GM04504 (cell line): ENCODE data around the gene GIT1.

ENCODE experiments used
- DNase-seq: peaks from one replicate; pipeline ENCODE4 v3.0.0-alpha.2; 2012; ENCODE audit warnings: low read depth

The GIT1 gene

GRCh38 chr17:29593591-29594518, 4.4 kb upstream of the GIT1 start:
- no peak for DNase-seq

- DNase-seq, result no peak
Observed at GRCh38 chr17:29592850-29593551, 3.6 kb upstream of the GIT1 start, which contains the start of gene ANKRD13B. Gene ANKRD13B, plus strand, starts transcription at chr17:29593132. Its CDS starts 490 bp downstream, at chr17:29593622.

GRCh38 chr17:29591737-29592608, 2.5 kb upstream of the GIT1 start:
- DNase-seq, result no peak

GRCh38 chr17:29591146-29591736, 1.8 kb upstream of the GIT1 start:
- DNase-seq, result no peak

- DNase-seq, result no peak
Observed at GRCh38 chr17:29590411-29591145, 1.1 kb upstream of the GIT1 start.

GRCh38 chr17:29588562-29589411, 661 bp downstream of the GIT1 start:
- DNase-seq, result no peak

GRCh38 chr17:29588017-29588561, 1.4 kb downstream of the GIT1 start:
- DNase-seq, result no peak

GRCh38 chr17:29587591-29587990, 1.9 kb downstream of the GIT1 start:
- DNase-seq, result no peak

GRCh38 chr17:29586676-29587469, 2.6 kb downstream of the GIT1 start:
- DNase-seq, result no peak

- no peak for DNase-seq
Observed at GRCh38 chr17:29585080-29585751, 4.2 kb downstream of the GIT1 start.

- no peak for DNase-seq
Observed at GRCh38 chr17:29584452-29585079, 4.9 kb downstream of the GIT1 start.

GRCh38 chr17:29583324-29584248, 5.9 kb downstream of the GIT1 start:
- no peak for DNase-seq

- DNase-seq, result no peak
Observed at GRCh38 chr17:29582772-29583171, 6.7 kb downstream of the GIT1 start.

- no peak for DNase-seq
Observed at GRCh38 chr17:29582254-29582765, 7.1 kb downstream of the GIT1 start.

GRCh38 chr17:29581583-29582253, 7.7 kb downstream of the GIT1 start:
- no peak for DNase-seq
